ENCODE results near the gene HSF5. TPM values are rescaled to one million over a fixed set of nuclear protein-coding genes. Genes with fewer than 3 reads are reported as not detected.

The HSF5 gene
- total RNA-seq, 1 experiment from 2014 or later = not detected

- ChIA-PET CTCF (no interaction called here), POLR2A (ENCODE audit: unreplicated experiment) (no interaction called here)
- Histone ChIP-seq H3K79me2 (ENCODE audit: low read length) (no peaks in the 10 kb centered on the region), H3K4me1 (ENCODE audit: insufficient read depth, low read length) (no peaks in the 10 kb centered on the region), H3K4me2 (ENCODE audit: low read length) (no peak overlapping the region), H3K4me3 (ENCODE audit: low read length) (no peak overlapping the region), H3F3A (ENCODE audit: low read length, unreplicated experiment) (no peaks in the 10 kb centered on the region), H3K9ac (ENCODE audit: low read length) (no peak overlapping the region), H2AFZ (ENCODE audit: low read length) (no peak overlapping the region), H3K9me2 (replicated peaks; ENCODE audit: low read length) (no peaks in the 10 kb centered on the region), H3K27ac (ENCODE audit: low read length) (no peak overlapping the region), H4K20me1 (ENCODE audit: low read length) (no peaks in the 10 kb centered on the region), H3K9me3 (ENCODE audit: low read length) (no peaks in the 10 kb centered on the region), H3K36me3 (ENCODE audit: low read depth, low read length) (peaks cover 32% of the 10 kb centered on the region), H3K27me3 (ENCODE audit: low read length) (no peaks in the 10 kb centered on the region)
- intact Hi-C loops (cut with micrococcal nuclease) = no loop called here
- BruUV-seq (replicated peaks) = no TSS peak
- ATAC-seq = no peak
- TF ChIP-seq EZH2 (IDR thresholded peaks at IDR 0.05; ENCODE audit: low read length, unreplicated experiment) = no peak
- no peak for TF ChIP-seq CTCF (conservative IDR thresholded peaks at IDR 0.05; ENCODE audit: low read depth, low read length)
- no peak for TF ChIP-seq EZH2phosphoT487 (IDR thresholded peaks at IDR 0.05; ENCODE audit: borderline replicate concordance, low read length)
- no peak for DNase-seq
Observed at GRCh38 chr17:58501451-58501850, 13.2 kb upstream of the HSF5 start.

- no peak overlapping the region for H3K4me2 ChIP-seq (ENCODE audit: low read length)
- ChIA-PET CTCF (no interaction called here), POLR2A (ENCODE audit: unreplicated experiment) (no interaction called here)
- intact Hi-C loops (cut with micrococcal nuclease) = no loop called here
- H3K27me3 ChIP-seq (ENCODE audit: low read length) = no peaks in the 10 kb centered on the region
- H2AFZ ChIP-seq (ENCODE audit: low read length) = no peak overlapping the region
- DNase-seq (peak; percentile 36), ATAC-seq (peak; percentile 82)
- no peaks in the 10 kb centered on the region for H3K79me2 ChIP-seq (ENCODE audit: low read length)
- TF ChIP-seq EZH2 (IDR thresholded peaks at IDR 0.05; ENCODE audit: low read length, unreplicated experiment) (no peak), CTCF (conservative IDR thresholded peaks at IDR 0.05; ENCODE audit: low read depth, low read length) (no peak), EZH2phosphoT487 (IDR thresholded peaks at IDR 0.05; ENCODE audit: borderline replicate concordance, low read length) (no peak)
- H3K4me1 ChIP-seq (ENCODE audit: insufficient read depth, low read length) = no peaks in the 10 kb centered on the region
- H4K20me1 ChIP-seq (ENCODE audit: low read length) = no peaks in the 10 kb centered on the region
- H3F3A ChIP-seq (ENCODE audit: low read length, unreplicated experiment) = no peaks in the 10 kb centered on the region
- H3K27ac ChIP-seq (ENCODE audit: low read length) = no peak overlapping the region
- H3K9me3 ChIP-seq (ENCODE audit: low read length) = no peaks in the 10 kb centered on the region
- H3K9me2 ChIP-seq (replicated peaks; ENCODE audit: low read length) = no peaks in the 10 kb centered on the region
- no peak overlapping the region for H3K9ac ChIP-seq (ENCODE audit: low read length)
- no TSS peak for BruUV-seq (replicated peaks)
- H3K36me3 ChIP-seq (ENCODE audit: low read depth, low read length) = peaks cover 44% of the 10 kb centered on the region
- H3K4me3 ChIP-seq (ENCODE audit: low read length) = no peak overlapping the region
Observed at GRCh38 chr17:58498177-58498828, 10.1 kb upstream of the HSF5 start.

- H3K27me3 ChIP-seq (ENCODE audit: low read length) = no peaks in the 10 kb centered on the region
- TF ChIP-seq CTCF (conservative IDR thresholded peaks at IDR 0.05; ENCODE audit: low read depth, low read length) = no peak
- TF ChIP-seq EZH2 (IDR thresholded peaks at IDR 0.05; ENCODE audit: low read length, unreplicated experiment) = no peak
- no peak for TF ChIP-seq EZH2phosphoT487 (IDR thresholded peaks at IDR 0.05; ENCODE audit: borderline replicate concordance, low read length)
- no peaks in the 10 kb centered on the region for H4K20me1 ChIP-seq (ENCODE audit: low read length)
- no peaks in the 10 kb centered on the region for H3K79me2 ChIP-seq (ENCODE audit: low read length)
- H3K27ac ChIP-seq (ENCODE audit: low read length) = no peak overlapping the region
- no peak overlapping the region for H3K4me2 ChIP-seq (ENCODE audit: low read length)
- H3K4me3 ChIP-seq (ENCODE audit: low read length) = no peak overlapping the region
- BruUV-seq (replicated peaks) = no TSS peak
- no peak for ATAC-seq
- H3K9ac ChIP-seq (ENCODE audit: low read length) = no peak overlapping the region
- POLR2A ChIA-PET (ENCODE audit: unreplicated experiment) = no interaction called here
- no peaks in the 10 kb centered on the region for H3K9me2 ChIP-seq (replicated peaks; ENCODE audit: low read length)
- H3K4me1 ChIP-seq (ENCODE audit: insufficient read depth, low read length) = peaks cover 8% of the 10 kb centered on the region
- CTCF ChIA-PET = no interaction called here
- H3K9me3 ChIP-seq (ENCODE audit: low read length) = no peaks in the 10 kb centered on the region
- intact Hi-C loops (cut with micrococcal nuclease) = no loop called here
- H3K36me3 ChIP-seq (ENCODE audit: low read depth, low read length) = peaks cover 54% of the 10 kb centered on the region
- DNase-seq = no peak
- no peaks in the 10 kb centered on the region for H3F3A ChIP-seq (ENCODE audit: low read length, unreplicated experiment)
- no peak overlapping the region for H2AFZ ChIP-seq (ENCODE audit: low read length)
Observed at GRCh38 chr17:58493506-58493905, 5.3 kb upstream of the HSF5 start.
